ELF-1 (cell line): ENCODE results near the gene APBB1IP.
"Not testable (repeated sequence)": the region's sequence is repeated elsewhere in the genome, so short reads cannot be mapped to it uniquely, and the experiment has no call there.

ENCODE experiments used
- DNase-seq: peaks from one replicate; pipeline ENCODE4 v3.0.0-alpha.2; 2016; ENCODE audit warnings: low read depth, low spot score

The APBB1IP gene

DNA sequence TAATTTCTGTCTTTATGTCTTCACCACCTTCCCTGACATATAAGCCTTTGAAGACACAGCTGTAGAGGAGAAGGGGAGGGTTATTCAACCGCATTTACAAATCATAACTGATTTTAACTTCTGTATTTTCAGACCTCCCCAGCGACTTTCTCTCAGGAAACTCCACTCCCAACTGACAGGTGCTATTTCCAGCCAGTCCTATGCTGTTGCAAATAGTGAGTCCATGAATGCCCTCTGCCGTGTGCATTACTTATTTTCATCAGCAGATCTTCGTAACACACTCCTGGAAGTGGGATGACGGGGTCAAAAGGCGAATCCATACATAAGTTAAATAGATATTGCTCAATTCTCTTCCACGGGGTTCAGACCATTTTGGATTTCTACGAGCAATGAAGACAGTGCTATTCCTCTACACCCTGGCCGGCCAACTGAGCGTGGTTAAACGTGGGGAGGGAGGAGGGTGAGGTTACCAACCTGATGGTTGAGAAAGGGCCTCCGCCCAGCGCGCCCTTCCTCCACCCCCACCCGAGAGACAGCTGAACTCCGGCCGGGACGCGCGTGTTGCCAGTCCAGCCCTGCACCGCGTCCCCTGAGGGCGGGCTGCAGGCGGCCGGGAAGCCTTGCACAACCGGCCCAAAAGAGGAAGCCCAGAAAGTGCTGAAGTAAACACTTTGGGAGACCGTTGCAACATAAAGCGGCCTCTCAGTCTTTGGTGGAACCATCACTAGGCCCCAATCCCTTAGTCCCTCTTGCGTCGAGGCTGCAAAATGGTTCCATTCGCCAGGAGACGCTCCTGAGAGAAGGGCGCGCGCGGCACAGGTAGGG, at the start of gene APBB1IP:
Gene APBB1IP (plus strand): TSS at position 705 of the 825 bp plus-strand sequence. CDS start 53,986 bp downstream, outside the sequence.
- peak; percentile 64 for DNase-seq

DNA sequence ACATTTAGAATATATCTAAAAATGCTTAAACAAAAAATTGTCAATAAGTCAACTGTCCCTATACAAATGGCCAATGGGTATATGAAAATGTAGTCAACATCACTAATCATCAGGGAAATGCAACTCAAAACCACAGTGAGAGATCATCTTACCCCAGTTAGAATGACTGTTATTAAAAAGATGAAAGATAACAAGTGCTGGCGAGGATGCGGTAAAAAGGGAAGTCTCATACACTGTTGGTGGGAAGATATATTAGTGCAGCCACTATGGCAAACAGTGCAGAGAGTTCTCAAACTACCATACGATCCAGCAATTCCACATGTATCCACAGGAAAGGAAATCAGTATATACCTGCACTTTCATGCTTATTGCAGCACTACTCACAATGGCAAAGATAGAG, 48.6 kb upstream of the APBB1IP start:
- no peak for DNase-seq

DNA sequence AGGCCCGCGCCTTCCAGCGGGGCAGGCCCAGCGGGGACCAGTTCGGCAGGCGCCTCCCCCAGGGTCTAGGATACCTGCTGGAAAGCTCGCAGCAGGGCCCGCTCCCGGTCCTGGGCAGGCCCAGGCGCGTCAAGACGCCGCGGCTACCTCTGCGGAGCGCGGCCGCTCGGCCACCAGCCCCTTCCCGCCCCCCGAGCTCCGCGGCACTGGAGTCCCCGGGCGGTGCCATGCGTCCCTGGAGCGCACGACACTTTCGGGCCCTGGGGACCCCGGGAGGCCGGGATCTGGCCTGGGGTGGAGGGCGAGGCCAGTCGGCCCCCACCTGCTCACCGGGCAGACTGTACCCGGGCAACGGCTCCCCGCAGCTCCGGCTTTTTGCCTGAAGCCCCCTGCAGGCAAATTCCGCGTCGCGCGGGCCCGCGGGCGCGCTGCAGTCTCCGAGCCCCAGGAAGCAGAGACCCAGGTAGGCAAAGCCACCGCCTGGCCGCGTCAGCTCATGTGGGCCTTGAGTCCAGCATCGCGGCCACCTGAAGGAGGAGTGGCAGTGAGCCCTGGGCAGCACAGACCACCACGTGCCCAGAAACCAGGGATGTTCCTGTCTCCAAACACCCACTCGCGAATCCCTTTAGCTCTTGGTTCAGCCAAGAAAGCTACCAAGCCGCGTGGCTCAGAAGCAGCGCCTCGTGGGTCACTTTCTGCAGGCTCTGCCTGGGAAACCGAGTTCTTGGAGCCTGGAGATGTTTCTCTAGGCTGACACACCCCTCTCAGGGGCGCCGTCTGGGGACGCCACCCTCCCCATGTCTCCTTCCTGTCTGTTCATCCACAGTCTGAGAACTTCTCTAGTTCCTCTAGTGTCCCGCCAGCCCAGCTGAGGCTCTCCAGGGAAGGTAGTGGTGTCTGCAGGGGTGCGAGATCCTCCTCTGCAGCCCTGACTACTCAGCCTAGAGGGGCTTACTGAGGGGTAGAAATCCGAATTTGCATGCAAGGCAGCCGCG, 46.1 kb upstream of the APBB1IP start:
- DNase-seq = peak; percentile 51

DNA sequence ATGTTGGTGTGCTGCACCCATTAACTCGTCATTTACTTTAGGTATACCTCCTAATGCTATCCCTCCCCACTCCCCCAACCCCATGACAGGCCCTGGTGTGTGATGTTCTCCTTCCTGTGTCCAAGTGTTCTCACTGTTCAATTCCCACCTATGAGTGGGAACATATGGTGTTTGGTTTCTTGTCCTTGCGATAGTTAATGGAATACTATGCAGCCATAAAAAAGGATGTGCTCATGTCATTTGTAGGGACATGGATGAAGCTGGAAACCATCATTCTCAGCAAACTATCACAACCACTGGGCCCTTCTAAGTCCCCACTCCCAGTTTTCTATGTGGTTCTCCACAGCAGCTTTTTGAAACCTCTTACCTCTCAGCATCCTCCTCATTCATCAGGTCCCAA, 39.8 kb upstream of the APBB1IP start:
- not testable (repeated sequence) for DNase-seq

GRCh38 chr10:26407406-26407969, 30.7 kb upstream of the APBB1IP start:
- peak; percentile 6 for DNase-seq

DNA sequence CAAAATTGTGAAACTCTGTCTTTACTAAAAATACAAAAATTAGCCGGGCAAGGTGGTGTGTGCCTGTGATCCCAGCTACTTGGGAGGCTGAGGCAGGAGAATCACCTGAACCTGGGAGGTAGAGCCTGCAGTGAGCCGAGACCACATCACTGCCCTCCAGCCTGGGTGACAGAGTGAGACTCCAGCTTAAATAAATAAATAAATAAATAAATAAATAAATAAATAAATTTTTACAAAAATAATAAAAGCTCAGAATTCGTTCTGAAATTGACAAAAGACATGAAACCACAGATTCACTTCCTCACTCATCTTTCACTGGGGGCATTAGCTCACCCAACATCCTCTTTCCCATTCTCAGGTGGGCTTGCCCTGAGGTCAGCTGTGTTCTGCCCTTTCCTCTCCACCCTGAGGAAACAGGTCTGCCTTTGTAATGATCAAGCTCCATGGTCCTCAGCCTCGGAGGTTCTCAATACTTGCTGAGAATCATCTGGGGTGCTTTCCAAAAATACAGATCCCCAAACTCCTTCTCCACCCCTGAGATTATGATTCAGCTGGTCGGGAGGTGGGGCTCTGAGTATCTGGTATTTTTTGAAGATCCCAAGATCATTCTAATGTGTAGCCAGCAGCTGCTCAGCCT, 29.2 kb upstream of the APBB1IP start:
- no peak for DNase-seq

- DNase-seq = no peak
Measured at GRCh38 chr10:26410356-26410755, 27.8 kb upstream of the APBB1IP start.

- DNase-seq = no peak
Measured at GRCh38 chr10:26412932-26413331, 25.2 kb upstream of the APBB1IP start.

DNA sequence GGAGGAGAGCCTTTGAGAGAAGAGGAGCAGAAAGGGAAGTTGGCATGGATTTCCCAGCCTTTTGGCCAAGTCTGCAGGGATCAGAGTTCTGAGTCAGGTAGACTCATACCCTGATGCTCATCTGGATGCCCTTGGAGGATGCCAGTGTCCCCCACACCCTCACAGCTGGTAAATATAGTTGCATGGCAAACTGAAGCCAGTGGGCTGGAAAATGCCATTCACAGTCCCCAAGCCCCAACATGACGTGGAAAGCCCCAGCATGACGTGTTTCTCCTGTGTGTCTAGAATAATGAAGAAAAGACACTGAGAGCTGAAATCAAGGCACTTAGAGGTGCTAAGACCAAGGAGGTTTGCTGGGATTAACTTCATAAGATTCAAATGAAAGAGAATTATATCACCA, 24.8 kb upstream of the APBB1IP start:
- DNase-seq = no peak

DNA sequence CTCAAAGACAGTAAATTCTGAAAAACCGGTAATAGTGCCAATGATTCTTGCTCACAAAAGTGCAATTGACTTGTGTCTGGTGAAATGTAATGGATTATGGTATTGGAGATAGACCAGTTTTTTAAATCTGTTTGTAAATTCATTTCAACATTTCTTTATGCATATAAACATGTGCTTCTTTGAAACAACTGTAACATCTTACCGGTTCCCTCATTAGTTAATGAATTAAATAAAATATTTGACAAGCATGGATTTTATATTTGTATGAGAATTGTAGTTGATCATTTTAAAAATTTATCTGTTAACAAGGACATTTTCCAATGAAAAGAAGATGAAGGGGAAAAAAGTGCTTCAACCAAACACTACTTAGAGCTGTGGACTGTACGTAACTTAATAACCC, 21.0 kb upstream of the APBB1IP start:
- DNase-seq = no peak

- DNase-seq = no peak
Measured at GRCh38 chr10:26422977-26423376, 15.2 kb upstream of the APBB1IP start.

- no peak for DNase-seq
Measured at GRCh38 chr10:26423722-26424121, 14.4 kb upstream of the APBB1IP start.

DNA sequence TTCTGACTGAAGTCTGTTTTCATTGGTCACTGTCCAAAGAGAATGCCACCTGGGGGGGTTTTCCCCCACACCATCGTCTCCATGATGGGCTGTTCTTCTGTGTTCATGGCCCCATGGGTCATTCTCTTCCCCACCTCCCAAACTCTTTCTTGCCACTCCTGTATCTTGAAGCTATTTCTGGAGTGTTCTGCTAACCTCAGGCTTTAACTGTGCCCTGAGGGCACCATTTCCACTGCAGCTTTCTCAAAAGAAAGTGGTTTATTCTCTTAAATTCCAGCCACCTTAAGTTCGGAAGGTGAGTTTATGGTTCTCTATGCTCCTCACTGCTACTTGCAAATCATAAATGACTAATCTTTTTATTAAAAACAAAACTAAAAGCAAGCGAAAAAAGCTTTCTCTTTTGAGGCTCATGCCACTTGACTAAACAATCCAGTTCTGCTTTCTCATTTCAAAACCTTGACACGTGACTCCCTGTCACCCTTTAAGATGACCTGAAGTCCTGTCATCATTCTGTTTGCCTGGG, 7.4 kb upstream of the APBB1IP start:
- DNase-seq = no peak

DNA sequence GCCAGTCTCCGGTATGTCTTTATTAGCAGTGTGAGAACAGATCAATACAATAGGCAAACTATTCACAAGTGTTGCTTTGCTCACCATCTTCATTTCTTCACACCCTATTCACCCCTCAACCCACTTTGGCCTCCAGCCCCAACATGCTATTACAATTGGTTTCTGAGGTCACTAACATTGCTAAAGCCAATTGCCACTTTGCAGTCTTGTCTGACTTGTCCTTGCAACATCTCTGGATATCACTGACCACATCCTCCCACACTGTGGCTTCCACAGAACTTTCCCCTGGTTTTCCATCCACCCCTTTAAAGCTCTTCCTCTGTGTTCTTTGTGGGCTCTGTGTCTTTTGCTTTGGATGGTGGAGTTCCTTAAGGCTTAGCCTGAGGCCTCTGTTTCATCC, 5.2 kb upstream of the APBB1IP start:
- no peak for DNase-seq

GRCh38 chr10:26435852-26436251, 2.3 kb upstream of the APBB1IP start:
- no peak for DNase-seq

DNA sequence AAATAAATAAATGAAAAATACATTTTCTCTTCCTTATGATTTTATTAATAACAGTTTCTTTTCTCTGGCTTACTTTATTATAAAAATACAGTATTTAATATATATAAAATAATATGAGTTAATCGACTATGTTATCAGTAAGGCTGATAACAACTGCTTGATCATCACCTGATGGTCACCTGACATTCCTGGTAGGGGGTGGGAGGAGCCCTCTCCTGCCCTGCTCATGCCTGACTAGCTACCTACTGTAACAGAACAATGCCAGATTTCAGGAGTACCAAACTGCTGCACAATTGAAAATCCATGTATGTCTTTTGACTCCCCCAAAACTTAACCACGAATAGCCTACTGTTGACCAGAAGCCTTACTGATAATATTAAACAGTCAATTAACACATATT, 1.3 kb upstream of the APBB1IP start:
- no peak for DNase-seq

DNA sequence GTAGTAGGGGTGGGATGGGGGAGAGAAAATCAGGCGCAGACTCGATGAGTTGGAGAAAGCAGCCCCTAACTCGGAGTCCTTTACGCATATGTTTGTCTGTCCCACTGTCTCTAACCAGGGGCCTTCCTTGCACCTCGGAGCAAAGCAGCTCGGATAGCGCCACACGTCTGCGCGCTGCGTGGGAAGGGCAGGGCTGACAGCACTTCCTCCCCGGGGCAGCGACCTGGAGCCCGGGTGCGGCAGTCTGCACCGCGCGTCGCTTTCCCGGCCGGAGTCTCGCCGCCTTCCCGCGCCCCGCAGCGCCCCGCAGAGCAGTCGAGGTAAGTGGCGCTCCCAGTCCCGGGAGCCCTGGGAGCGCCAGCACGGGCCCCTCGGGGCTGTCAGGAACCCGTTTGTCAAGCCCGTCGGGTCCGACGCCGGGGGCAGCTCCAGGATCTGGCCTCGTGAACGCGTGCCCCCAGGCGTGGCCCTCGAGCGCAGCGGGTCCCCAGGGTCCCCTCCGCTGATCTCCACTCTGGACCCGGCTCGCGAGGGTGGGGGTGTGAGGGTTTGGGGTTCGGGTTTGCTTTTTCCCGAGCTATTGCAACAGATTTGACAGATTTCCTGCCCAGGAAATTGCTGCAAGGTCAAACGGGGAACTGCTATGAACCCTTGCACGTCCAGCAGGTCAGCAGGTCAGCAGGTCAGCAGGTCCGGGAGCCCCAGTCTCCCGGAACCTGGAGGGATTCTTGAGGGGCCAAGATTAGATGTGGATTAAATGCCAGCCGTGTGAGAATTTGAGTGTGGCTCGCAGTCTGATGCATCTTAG, 597 bp downstream of the APBB1IP start:
- DNase-seq = peak; percentile 69

DNA sequence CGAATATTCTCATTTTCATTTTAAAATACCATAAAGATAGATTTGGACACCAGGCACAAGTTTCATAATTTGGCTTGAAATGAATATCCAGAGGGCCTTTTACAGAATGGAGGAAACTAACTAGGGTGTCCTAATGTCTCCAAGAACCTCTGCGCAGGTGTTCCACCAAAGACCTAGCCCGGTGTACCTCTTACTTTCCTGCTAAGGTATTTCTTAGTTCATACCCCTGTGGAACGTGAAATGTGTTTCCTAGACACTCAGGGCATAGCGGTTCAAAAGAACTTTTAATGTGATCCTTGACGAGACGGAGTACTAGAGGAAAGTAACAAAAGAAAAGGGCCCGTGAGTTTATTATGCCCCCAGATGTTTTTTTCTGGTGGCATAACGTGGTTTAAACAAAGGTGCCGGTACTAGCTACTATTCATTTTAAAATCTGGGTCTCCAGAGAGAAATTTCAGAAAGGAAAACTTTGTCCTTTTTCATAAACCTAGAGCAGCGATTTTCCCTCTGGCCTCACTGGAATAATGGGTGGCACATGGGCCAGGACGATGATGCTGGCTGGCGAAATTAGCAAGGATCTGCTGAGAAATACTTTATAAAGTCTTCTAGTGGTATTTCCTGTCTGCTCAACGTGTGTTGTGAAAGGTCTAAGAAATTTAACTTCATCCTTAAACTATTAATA, 1.4 kb downstream of the APBB1IP start:
- no peak for DNase-seq

- no peak for DNase-seq
Measured at GRCh38 chr10:26440088-26440470, 1.9 kb downstream of the APBB1IP start.
